GM19397 (cell line): Measurements from ENCODE around the gene SDHC.
"Not testable (repeated sequence)": the region's sequence is repeated elsewhere in the genome, so short reads cannot be mapped to it uniquely, and the experiment has no call there.

Experiments
- ATAC-seq: cut with Tn5 transposase; IDR thresholded peaks from one replicate; pipeline ENCODE4 v1.9.1; 2021; ENCODE audit warnings: mild to moderate bottlenecking, moderate library complexity; ENCODE audit not compliant: unreplicated experiment

SDHC gene

GRCh38 chr1:161309868-161310267 lies 4.3 kb upstream of the SDHC start, which contains the start of gene MPZ:
Gene MPZ (minus strand): TSS chr1:161309968. CDS start chr1:161309905, 63 bp downstream.
- no peak for ATAC-seq

- no peak for ATAC-seq
Observed at GRCh38 chr1:161311595-161312181, 2.5 kb upstream of the SDHC start.

GRCh38 chr1:161313554-161314200 lies 504 bp upstream of the SDHC start:
- no peak for ATAC-seq

- ATAC-seq: not testable (repeated sequence)
Observed at GRCh38 chr1:161315841-161316674, 1.9 kb downstream of the SDHC start.

GRCh38 chr1:161324020-161324419 lies 9.8 kb downstream of the SDHC start:
- no peak for ATAC-seq

- no peak for ATAC-seq
Observed at GRCh38 chr1:161330346-161330745, 16.2 kb downstream of the SDHC start.

- ATAC-seq: no peak
Observed at GRCh38 chr1:161333166-161333565, 19.0 kb downstream of the SDHC start.

- no peak for ATAC-seq
Observed at GRCh38 chr1:161335796-161336195, 21.6 kb downstream of the SDHC start.

GRCh38 chr1:161342177-161342576 lies 28.0 kb downstream of the SDHC start:
- no peak for ATAC-seq

- ATAC-seq: no peak
Observed at GRCh38 chr1:161342821-161343220, 28.6 kb downstream of the SDHC start.

GRCh38 chr1:161350671-161351070 lies 36.5 kb downstream of the SDHC start:
- ATAC-seq: no peak

GRCh38 chr1:161351482-161351881 lies 37.3 kb downstream of the SDHC start:
- ATAC-seq: no peak

- ATAC-seq: no peak
Observed at GRCh38 chr1:161357073-161357472, 42.9 kb downstream of the SDHC start.

- ATAC-seq: no peak
Observed at GRCh38 chr1:161359291-161359690, 45.1 kb downstream of the SDHC start.

GRCh38 chr1:161364332-161364731 lies 50.2 kb downstream of the SDHC start:
- no peak for ATAC-seq

GRCh38 chr1:161365207-161365606 lies 51.0 kb downstream of the SDHC start:
- no peak for ATAC-seq

- ATAC-seq: peak; percentile 83
Observed at GRCh38 chr1:161367684-161368400, 53.7 kb downstream of the SDHC start, which contains the start of gene CFAP126. Gene CFAP126 (minus strand): TSS chr1:161367876. CDS start chr1:161367868, 8 bp downstream.

GRCh38 chr1:161373442-161373841 lies 59.3 kb downstream of the SDHC start:
- no peak for ATAC-seq

- ATAC-seq: no peak
Observed at GRCh38 chr1:161374373-161374772, 60.2 kb downstream of the SDHC start.

GRCh38 chr1:161378014-161378413 lies 63.8 kb downstream of the SDHC start:
- ATAC-seq: no peak

- no peak for ATAC-seq
Observed at GRCh38 chr1:161379071-161379470, 64.9 kb downstream of the SDHC start.
